Cardiac septum (tissue), 1 donor: ENCODE measurements around the gene ENTREP1. TPM values are rescaled to one million over a fixed set of nuclear protein-coding genes. Genes with fewer than 3 reads are reported as not detected.
A peak's percentile ranks its signal among the peaks of the same experiment; 100 is the strongest.

ENCODE experiments used
- DNase-seq: peaks from one replicate; pipeline ENCODE4 v3.0.0-alpha.2; 2020; ENCODE audit warnings: low spot score
- intact Hi-C: fragments of 100-400 bp; cut with DNase I; formaldehyde crosslinking; loops from one replicate; pipeline ENCODE4 v1.14.0; 2022
- total RNA-seq: library from RNA; stranded (reverse); fragmentation: NEBNext Ultra II Directional; extraction: Animal tissue kit (Norgen Biotek cat#: 25700); gene quantifications from one replicate; pipeline ENCODE4 v1.2.1, GENCODE V29; 2021
- donor health status: DM: no; HTN: no; CAD: no.

ENTREP1 gene
- total RNA-seq, 1 donor from 2014 or later: 25.1 TPM

DNA sequence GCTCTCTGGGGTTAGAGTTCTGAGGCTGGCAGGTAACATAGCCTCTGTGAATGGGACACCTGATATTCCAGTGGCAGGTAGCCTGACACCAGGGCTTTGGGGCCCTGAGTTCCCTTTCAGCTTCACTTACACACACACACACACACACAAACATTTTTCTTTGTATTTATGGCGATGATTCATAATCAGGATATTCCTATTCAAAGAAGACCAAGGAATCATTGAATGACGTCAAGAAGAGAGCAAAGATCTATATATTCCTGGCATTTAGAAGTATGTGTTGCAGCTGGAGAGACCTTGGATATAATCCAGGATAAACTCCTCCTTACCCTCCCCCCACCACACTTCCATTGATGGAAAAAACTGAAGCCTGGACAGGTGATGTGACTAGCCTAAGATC lies 7.9 kb upstream of the ENTREP1 start:
- DNase-seq: no peak
- intact Hi-C loops: no loop called here

DNA sequence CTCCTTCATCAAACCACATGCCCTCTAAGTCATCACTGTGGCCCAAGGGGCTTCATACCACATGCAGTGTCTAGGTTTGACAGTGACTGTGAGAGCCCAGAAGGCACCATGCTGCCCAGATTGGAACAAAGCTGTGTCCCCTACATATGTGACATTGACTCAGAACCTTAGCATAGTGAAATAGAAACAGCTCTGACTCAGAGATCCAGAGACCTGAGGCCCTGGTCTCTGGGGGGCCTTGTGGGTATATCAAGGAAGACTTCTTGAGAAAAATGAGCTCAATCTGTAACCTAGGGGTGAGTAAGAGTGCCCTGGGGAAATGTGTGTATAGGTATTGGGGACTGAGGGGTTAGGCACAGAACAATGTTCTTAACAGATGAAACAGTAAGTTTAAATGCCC lies 7.1 kb upstream of the ENTREP1 start:
- intact Hi-C loops: no loop called here
- no peak for DNase-seq

DNA sequence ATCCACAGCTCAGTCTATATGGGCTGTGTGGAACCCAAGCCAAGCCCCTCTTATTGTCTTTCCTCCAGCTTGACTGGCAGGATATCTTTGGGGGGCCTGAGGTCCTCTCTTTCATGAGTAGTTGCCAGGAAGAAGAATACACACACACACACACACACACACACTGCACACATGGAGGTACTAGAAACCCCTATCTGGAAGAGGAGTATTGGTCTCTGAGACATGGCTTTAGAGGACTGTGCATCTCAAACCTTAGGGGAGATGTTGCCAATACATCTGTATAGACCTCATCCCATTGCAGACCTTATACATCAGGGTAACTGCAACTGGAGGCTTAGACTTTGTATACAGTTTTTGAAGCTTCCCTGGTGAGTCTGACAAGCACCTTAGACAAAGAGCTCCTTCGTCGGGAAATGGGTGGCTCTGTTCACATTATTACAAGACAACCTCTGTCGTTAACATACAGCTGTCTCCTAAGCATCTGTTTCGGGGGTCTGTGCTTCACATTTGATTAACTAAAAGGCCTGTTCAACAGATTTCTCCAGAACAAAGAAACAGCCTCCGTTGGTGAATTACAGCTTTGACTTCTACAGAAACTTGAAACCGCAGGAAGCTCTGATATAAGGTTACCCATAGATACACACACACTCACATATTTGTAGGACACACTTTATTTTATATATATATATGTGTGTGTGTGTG lies 5.5 kb upstream of the ENTREP1 start:
- intact Hi-C loops: no loop called here
- no peak for DNase-seq

DNA sequence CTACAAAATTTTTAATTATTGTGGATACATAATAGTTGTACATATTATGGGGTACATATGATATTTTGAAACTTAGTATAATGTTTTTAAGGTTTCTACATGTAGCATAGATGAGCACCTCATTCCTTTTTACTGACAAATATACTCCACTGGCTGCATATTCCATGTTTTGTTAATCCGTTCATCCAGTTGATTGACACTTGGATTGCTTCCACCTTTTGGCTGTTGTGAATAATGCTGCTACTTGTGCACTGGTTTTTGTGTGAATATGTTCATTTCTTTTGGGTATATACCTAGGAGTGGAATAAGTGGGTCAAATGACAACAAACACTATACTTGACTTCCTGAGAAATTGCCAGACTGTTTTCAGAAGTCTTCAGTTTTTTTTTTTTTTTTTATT lies 2.8 kb upstream of the ENTREP1 start:
- intact Hi-C loops: no loop called here
- DNase-seq: no peak

DNA sequence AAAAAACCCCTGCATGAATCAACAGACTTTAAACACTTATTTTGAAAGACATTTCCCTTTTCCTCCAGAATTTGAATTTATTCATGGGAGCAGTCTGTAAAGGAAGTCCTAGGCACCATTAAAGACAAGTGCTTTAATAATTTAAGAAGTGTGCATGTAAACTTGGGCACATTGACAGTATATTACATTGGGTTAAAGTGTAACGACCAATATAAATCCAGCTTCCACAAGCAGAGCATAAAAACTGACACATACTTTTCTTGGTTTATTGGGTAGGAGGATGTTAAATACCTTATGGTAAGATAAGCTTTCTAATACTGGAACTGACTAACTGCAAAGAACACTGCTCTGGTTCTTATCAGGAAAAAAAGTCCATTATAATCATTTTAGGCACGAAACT lies 1.2 kb upstream of the ENTREP1 start:
- no peak for DNase-seq
- intact Hi-C loops: loop anchor here (2.0 kb wide), 1 partner anchor 55 kb away; no protein-coding TSS in a partner anchor

DNA sequence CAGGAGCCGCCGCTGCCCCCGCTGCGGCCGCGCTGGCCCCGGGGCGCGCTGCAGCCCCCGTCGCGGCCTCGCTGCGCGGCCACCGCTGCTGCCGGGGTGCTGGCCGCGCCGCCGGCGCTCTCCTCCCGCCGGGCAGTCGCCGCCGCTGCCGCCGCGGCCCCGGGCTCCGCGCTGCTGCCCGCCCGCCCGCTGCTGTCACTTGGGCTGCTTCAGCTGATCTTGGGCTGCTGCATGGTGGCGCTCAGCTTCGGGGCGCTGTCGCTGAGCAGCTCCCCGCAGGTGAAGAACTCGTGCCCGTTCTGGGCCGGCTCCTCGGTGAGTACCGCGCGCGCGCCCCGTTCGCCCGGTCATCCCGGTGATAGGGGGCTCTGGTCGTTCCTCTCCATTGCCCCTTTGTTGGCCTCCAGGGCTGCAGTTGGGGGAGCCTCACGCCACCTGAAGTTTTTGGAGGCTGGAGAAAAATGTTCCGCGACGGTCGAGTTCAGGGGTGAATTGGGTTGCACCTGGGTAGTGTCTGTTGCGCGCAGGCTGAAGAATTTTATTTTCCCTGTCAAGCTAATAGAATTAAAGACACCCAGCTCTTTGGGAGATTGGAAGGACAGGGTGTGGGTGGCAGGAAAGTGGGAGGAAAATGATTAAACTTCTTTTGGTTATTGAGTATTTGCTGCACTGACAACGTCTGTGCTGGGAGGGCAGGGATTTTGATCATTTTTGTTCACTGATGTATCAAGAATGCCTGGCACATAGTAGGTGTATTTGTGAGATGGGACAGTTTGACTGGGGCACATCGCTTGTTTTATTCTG lies 596 bp downstream of the ENTREP1 start:
- intact Hi-C loops: loop anchor here (1.0 to 2.0 kb wide), 2 partner anchors 53 to 67 kb away; no protein-coding TSS in a partner anchor
- DNase-seq: peak; percentile 79

DNA sequence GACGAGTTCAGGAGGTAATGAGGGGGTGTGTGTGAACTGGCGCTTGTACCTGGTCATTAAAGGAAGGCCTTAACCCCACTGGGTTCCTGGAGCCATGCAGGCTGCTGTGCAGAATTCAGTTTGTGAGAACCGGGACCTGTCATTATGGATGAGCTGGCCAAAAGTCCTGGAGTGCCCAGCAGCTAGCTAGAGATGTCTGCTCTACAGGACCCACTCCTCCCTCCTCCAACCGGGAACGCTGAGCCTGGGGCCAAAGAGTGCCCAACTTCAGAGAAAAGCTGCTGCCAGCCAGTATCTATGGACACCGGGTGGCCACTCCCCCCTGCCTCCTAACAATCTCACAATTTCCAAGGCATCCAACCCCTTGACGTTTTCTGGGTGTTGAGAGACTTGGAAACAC lies 1.2 kb downstream of the ENTREP1 start:
- no peak for DNase-seq
- intact Hi-C loops: no loop called here

DNA sequence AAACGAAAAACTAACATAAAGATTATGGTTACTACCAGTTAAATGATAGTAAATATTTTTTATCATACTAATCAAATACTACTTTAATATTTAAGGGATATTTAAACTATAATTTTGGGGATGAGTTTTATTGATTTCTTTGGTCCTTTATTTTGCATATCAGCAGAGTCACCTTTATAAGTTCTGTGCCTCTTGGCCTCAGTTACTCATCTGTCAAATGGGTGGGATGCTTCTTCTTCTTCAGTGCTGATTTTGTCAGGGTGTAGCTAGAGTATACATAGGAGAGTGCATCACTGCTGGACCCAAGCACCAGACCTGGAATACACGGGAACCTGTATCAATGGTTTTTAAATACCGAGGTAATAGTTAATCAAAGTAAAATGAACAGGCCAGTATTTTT lies 5.6 kb downstream of the ENTREP1 start:
- no peak for DNase-seq
- intact Hi-C loops: no loop called here

DNA sequence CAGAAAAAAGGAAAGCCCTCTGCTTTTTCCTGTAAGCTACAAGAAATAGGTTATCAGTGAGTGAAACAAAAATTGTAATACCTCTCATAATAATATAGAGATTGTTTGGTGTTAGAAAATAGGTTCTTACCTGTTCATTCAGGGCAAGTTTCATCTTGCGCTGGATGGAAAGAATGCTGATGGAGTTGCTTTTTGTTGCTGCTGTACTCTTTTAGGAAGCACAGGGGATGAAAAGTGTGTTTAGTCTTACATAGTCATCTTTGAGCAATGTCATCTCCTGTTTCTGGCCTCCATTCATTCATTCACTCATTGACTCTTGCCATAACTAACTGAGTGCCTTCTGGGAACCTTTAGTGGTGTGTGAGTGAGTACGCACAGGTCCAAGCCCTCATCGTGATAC lies 6.4 kb downstream of the ENTREP1 start:
- intact Hi-C loops: no loop called here
- DNase-seq: no peak

DNA sequence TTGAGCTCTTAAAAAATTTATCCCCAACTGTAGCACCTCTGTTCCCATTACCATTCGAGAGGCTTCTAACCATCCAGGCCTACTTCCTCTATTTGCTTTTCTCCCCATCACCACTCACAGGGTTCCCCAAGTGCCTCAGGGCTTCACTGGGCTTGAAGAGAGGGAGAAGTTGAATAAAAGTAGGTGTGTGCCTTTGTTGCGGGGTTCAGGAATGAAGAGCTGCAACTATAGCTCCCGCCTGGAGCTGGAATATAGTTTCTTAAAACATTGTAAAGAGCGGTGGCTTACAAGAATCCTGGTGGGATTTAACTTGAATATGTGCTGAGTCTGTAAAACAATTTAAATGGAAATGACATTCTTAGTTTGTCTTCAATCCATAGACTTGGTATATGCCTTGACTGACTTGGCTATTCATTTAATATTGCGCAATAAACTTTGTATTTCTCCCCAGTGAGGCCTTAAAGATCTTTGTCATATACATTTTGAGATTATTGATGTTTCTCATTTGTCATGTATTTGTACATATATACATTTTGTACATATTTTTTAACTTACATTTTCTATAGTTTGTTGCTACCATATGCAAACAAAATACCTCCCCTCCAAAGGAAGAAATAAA lies 7.2 kb downstream of the ENTREP1 start:
- DNase-seq: no peak
- intact Hi-C loops: no loop called here

DNA sequence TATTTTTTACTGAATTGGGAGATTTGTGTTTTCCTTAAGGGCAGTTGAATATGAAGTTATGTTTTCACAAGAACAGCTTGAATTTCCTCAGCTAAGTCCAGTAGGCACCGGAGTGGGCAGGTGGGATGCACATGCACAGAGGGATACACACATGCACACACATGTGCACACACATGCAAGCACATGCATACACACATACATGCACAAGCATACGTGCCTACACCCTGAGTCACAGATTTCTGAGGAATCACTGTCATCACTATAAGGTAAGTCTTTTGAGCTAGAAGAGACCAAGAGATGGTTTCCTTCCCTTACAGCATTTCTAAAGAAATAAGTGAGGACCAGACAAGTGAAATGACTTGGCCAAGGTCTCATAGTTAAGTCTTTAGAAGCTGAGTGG lies 8.7 kb downstream of the ENTREP1 start:
- intact Hi-C loops: no loop called here
- DNase-seq: no peak

DNA sequence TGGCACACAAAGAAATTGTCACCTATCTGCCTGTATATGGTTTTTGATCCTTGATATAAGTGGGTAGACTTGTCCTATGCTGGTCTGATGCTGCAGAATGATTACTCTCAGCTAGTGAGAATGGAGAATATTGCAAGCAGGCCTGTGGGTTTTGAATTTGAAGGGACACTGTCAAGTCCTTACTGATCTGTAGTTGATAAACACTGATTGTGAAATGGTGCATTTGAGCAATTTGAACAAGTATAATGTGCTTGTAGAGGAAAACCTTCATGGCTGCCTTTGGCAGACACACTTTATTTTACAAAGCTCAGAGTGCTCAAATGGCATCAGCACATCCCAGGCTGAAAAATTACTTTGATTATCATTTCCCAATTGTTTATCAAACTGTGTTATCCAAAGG lies 9.3 kb downstream of the ENTREP1 start:
- intact Hi-C loops: no loop called here
- DNase-seq: no peak

DNA sequence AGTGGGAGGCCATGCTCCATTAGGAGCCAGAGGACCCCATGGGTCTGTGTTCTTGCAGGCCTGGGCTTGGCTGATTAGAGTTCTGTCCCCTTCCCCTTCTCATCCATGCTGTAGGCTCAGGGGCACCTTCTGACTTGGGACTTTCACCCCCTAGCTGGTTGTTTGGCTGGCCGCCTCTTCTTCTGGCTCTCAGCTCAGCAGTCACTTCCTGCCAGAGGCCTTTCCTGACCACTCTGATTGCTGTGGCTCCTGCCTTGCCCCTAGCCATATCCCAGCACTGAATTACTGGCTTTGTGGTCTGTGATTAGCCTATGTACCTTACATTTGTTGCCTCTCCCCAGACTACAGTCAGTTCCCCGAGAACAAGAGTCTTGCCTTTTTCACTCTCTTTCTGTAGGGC lies 14.6 kb downstream of the ENTREP1 start:
- intact Hi-C loops: no loop called here
- no peak for DNase-seq

DNA sequence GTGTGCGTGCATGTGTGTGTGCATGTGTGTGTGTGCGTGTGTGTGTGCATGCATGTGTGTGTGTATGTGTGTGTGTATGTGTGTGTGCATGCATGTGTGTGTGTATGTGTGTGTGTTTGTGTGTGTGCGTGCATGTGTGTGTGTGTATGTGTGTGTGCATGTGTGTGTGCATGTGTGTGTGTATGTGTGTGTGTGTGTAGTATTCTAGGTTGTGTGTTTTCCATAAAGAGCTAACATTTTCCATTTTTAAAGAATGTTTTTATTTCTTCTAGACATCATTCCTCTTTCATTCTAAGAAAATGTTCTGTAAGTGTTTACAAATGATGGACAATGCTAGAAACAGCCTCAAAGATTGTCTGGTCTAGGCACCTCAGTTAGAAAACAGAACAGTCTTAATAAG lies 15.6 kb downstream of the ENTREP1 start:
- intact Hi-C loops: no loop called here
- DNase-seq: no peak

DNA sequence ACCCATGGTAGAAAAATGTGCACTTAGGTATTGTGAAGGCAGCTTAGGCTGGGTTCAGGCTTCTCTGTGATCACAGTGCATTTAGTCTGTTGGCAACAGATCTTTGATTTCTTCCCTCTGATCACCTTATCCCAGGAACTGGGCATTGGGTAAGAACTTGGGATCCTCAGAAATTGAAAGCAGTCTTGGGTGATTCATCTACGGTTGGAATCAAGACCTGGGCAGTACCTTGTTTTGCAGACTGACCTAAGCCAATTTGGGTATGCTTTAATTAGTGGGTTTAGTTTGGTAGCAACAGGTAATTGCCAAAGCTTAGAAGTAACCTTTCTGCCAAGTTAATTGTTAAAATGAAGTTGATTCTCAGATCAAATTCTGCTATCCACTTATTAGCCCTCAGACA lies 17.8 kb downstream of the ENTREP1 start:
- DNase-seq: no peak
- intact Hi-C loops: no loop called here

DNA sequence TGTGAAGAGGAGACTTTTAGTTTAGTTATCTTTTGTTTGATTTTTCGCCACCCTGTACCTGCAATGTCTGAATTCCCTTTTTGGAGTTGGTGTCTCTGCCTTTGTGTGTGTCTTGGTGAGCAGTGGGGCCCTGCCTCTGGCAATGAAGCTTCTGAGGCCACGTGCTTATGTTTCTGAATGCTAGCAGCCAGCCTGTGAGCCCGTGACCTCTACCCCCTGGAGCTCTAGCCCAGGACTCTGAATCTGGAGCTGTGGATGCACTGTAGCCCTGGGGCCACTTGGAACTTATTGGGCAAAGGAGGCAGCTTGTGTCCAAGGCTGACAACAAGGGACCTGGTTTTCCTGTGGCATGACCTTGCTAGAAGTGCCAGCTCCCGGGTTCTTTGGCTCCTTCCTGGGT lies 19.4 kb downstream of the ENTREP1 start:
- DNase-seq: no peak
- intact Hi-C loops: no loop called here

DNA sequence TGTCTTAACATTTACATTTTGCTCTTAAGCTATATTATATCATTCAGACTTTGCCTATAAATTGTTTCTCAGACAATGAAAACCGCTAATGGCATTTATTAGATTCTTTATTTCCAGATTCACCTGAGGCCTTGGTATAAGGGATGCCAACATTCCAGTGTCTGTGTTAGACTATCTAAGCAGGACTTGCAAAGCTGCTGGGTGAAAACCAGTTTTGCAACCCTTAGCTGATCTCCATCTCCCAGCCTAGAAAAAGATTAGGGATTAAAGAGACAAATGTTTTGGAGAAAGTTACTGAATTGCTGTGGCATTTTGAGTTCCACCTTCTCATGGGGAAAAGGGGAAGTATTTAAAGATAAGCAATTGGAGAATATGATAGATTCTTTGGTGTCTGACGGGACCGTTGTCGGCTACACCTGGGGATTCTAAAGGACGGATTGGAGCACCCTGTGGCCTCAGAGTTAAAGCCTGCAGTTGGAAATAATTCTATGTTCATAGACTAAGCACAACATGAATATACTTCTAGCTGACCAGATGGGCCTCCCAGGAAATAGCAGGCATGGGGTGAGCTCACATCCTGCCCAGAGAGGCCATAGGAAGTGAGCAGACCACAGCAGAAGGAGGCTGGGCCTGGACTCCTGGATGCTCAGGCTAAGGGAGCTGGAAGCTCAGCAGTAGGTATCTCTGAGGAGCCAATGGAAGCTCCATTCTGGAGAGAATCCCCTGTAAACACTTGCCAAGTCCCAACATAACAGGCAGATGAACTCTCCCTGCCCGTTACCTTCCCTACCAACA lies 21.8 kb downstream of the ENTREP1 start:
- intact Hi-C loops: no loop called here
- DNase-seq: no peak

DNA sequence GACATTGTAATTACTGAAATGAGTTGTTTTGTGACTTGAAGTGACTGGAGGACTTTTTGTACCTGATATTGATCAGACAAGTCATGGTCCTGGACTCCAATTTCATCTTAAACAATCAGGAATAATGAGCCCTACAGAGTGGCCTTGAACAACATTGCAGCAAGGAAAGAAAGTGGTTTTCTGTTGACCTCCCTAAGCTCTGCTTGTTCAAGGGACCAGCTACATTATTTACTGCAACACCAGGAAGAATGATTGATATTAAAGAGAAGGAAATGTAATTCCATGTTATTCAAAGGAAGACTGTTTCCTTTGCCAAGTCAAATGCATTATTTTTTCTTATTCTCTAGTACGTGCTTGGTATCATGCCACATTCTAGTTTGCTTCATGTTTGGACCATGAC lies 22.6 kb downstream of the ENTREP1 start:
- intact Hi-C loops: no loop called here
- no peak for DNase-seq

DNA sequence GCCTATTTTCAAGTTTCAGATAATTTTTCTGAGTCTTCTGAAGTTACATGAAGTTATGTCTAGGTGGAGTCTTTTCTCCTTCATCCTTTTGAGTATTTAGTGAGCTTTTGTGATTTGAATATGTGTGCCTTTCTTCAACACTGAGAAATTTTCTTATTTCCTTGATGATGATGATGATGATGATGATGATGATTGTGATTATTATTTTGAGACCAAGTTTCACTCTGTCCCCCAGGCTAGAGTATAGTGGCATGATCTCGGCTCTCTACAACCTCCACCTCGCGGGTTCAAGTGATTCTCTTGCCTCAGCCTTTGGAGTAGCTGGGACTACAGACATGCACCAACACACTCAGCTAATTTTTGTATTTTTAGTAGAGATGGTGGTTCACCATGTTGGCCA lies 26.2 kb downstream of the ENTREP1 start:
- DNase-seq: no peak
- intact Hi-C loops: no loop called here

DNA sequence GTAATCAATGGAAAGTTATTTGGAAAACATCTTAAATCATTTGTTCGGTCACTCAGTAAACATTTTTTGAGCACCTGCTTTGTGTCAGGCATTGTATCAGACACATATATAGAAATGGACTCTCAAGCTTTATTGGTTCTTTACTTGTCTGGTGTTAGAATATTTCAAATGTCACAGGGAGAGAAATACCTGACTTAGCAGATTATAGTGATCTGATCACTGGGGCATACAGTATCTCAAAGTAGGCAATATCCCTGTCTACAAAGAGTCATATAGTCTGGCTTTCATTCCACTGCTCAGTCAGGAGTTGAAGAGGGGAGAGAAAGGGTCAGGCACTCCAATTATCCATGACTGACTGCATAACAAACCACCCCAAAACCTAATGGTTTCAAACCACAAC lies 30.2 kb downstream of the ENTREP1 start:
- intact Hi-C loops: no loop called here
- DNase-seq: no peak
